H1 (cell line): Measurements from ENCODE around the gene TSGA10IP. TPM values are rescaled to one million over a fixed set of nuclear protein-coding genes. Genes with fewer than 3 reads are reported as not detected.

ENCODE experiments used
- CTCF ChIA-PET: fragments of 300-600 bp; sonication (Branson Sonifier 250); formaldehyde crosslinking; loops from one replicate; lab custom pipeline; 2021; ENCODE audit not compliant: partially characterized antibody; lab: Charles Lee
- POLR2A ChIA-PET: fragments of 300-600 bp; sonication (Branson Sonifier 250); formaldehyde crosslinking; loops from one replicate; lab custom pipeline; 2021; ENCODE audit warnings: inconsistent platforms; ENCODE audit not compliant: partially characterized antibody; lab: Charles Lee
- DNase-seq, 2 experiments: peaks; one replicate each; pipeline versions ENCODE4 v3.0.0 to v3.0.0-alpha.2; 2010 to 2022; ENCODE audit warnings: low spot score in 2 of 2, low read depth in 1 of 2, mixed read lengths in 1 of 2
- FAIRE-seq: peaks from 2 replicates; lab custom pipeline; 2011; peaks lifted over from hg19 to GRCh38; lab: Jason Lieb, UNC
- H2AFZ ChIP-seq: 2 replicates; pipeline ENCODE4 v1.8.1; 2012; ENCODE audit warnings: low read length, inconsistent platforms
- H2AK5ac ChIP-seq: 2 replicates; pipeline ENCODE4 v1.6.1; 2013; ENCODE audit warnings: low read depth, low read length
- H2BK120ac ChIP-seq: replicated peaks from 2 replicates; pipeline ENCODE3; 2013; ENCODE audit warnings: low read depth, low read length, inconsistent platforms
- H2BK12ac ChIP-seq: 2 replicates; pipeline ENCODE4 v1.6.1; 2013; ENCODE audit warnings: low read depth, low read length
- H2BK15ac ChIP-seq: 2 replicates; pipeline ENCODE4 v1.6.1; 2013; ENCODE audit warnings: low read length
- H2BK20ac ChIP-seq: 2 replicates; pipeline ENCODE4 v1.6.1; 2013; ENCODE audit warnings: low read length
- H2BK5ac ChIP-seq: 2 replicates; pipeline ENCODE4 v1.6.1; 2013; ENCODE audit warnings: low read depth, low read length
- H3K14ac ChIP-seq: 2 replicates; pipeline ENCODE4 v1.6.1; 2013; ENCODE audit warnings: inconsistent platforms; ENCODE audit not compliant: insufficient read length
- H3K18ac ChIP-seq: 2 replicates; pipeline ENCODE4 v1.6.1; 2013; ENCODE audit warnings: low read length; ENCODE audit errors: extremely low read depth
- H3K23ac ChIP-seq: 2 replicates; pipeline ENCODE4 v1.6.1; 2013; ENCODE audit warnings: inconsistent platforms; ENCODE audit not compliant: insufficient read length
- H3K23me2 ChIP-seq: 2 replicates; pipeline ENCODE4 v1.6.1; 2013; ENCODE audit warnings: low read depth, low read length
- H3K27ac ChIP-seq: 2 replicates; pipeline ENCODE4 v1.6.1; 2011; ENCODE audit warnings: low read depth, low read length, inconsistent platforms
- H3K27me3 ChIP-seq, 4 experiments: replicated peaks in 1 of 4; 1 replicate in 1 of 4; 2 replicates in 3 of 4; pipeline versions ENCODE4 v1.6.1 to v1.8.1; 2011 to 2013; ENCODE audit warnings: low read length in 3 of 4, mild to moderate bottlenecking in 3 of 4, inconsistent platforms in 2 of 4, mixed read lengths in 2 of 4, moderate library complexity in 1 of 4; ENCODE audit not compliant: control insufficient read depth in 3 of 4, insufficient read depth in 3 of 4; ENCODE audit errors: extremely low read depth in 1 of 4
- H3K36me3 ChIP-seq, 4 experiments: 2 replicates each; pipeline versions ENCODE4 v1.6.1 to v1.8.1; 2011 to 2013; ENCODE audit warnings: mild to moderate bottlenecking in 4 of 4, low read length in 3 of 4, moderate library complexity in 2 of 4, control low read depth in 1 of 4, inconsistent platforms in 1 of 4; ENCODE audit not compliant: insufficient read depth in 4 of 4, control insufficient read depth in 2 of 4
- H3K4ac ChIP-seq: replicated peaks from 2 replicates; pipeline ENCODE3; 2013; ENCODE audit warnings: low read length, low read depth, mixed read lengths, inconsistent platforms; ENCODE audit not compliant: insufficient read length
- H3K4me1 ChIP-seq, 4 experiments: replicated peaks in 1 of 4; 1 replicate in 1 of 4; 2 replicates in 3 of 4; pipeline versions ENCODE4 v1.6.1 to v1.8.1; 2011 to 2013; ENCODE audit warnings: low read length in 3 of 4, inconsistent platforms in 2 of 4, mixed read lengths in 1 of 4; ENCODE audit not compliant: insufficient read depth in 4 of 4, control insufficient read depth in 3 of 4
- H3K4me2 ChIP-seq, 2 experiments: 2 replicates each; pipeline versions ENCODE4 v1.6.1 to v1.8.1; 2011 to 2013; ENCODE audit warnings: low read depth in 2 of 2, low read length in 2 of 2, control low read depth in 1 of 2, inconsistent platforms in 1 of 2, mild to moderate bottlenecking in 1 of 2; ENCODE audit not compliant: insufficient read depth in 1 of 2
- H3K4me3 ChIP-seq, 4 experiments: fragments of 200-600, 300-600 bp in 1 of 4; sonication (generic), shearing (Covaris generic), sonication (Bioruptor Twin) in 1 of 4; 2 replicates each; pipeline versions ENCODE4 v1.5.1 to v1.8.1; 2011 to 2016; ENCODE audit warnings: low read length in 4 of 4, low read depth in 3 of 4, control low read depth in 2 of 4, inconsistent platforms in 2 of 4, mild to moderate bottlenecking in 2 of 4, mixed read lengths in 1 of 4, moderate library complexity in 1 of 4; ENCODE audit not compliant: insufficient read depth in 2 of 4; ENCODE audit errors: extremely low read depth in 1 of 4
- H3K56ac ChIP-seq: replicated peaks from 2 replicates; pipeline ENCODE3; 2013; ENCODE audit warnings: low read depth, mild to moderate bottlenecking, mixed read lengths, low read length, inconsistent platforms; ENCODE audit not compliant: insufficient read length
- H3K79me1 ChIP-seq: 2 replicates; pipeline ENCODE4 v1.6.1; 2013; ENCODE audit warnings: low read depth, low read length, control low read depth
- H3K79me2 ChIP-seq, 2 experiments: 2 replicates each; pipeline versions ENCODE4 v1.6.1 to v1.8.1; 2012 to 2013; ENCODE audit warnings: low read length in 2 of 2, mild to moderate bottlenecking in 2 of 2, inconsistent platforms in 1 of 2; ENCODE audit not compliant: insufficient read depth in 2 of 2, control insufficient read depth in 1 of 2
- H3K9ac ChIP-seq, 4 experiments: replicated peaks in 1 of 4; 1 replicate in 1 of 4; 2 replicates in 3 of 4; pipeline versions ENCODE4 v1.6.1 to v1.8.1; 2011 to 2013; ENCODE audit warnings: low read depth in 3 of 4, low read length in 3 of 4, control low read depth in 2 of 4, mild to moderate bottlenecking in 2 of 4, moderate library complexity in 2 of 4, inconsistent platforms in 1 of 4; ENCODE audit errors: extremely low read depth in 1 of 4
- H3K9me3 ChIP-seq, 2 experiments: 2 replicates each; pipeline versions ENCODE4 v1.6.1 to v1.8.1; 2012 to 2013; ENCODE audit warnings: mild to moderate bottlenecking in 2 of 2, moderate library complexity in 2 of 2, control low read depth in 1 of 2, inconsistent platforms in 1 of 2, low read depth in 1 of 2, low read length in 1 of 2, mixed read lengths in 1 of 2; ENCODE audit not compliant: insufficient read depth in 2 of 2
- H4K20me1 ChIP-seq, 2 experiments: replicated peaks in 1 of 2; 2 replicates each; pipeline versions ENCODE3 to v1.8.1; 2011 to 2013; ENCODE audit warnings: inconsistent platforms in 2 of 2, low read length in 2 of 2, mild to moderate bottlenecking in 1 of 2; ENCODE audit not compliant: insufficient read depth in 2 of 2, control insufficient read depth in 1 of 2
- H4K5ac ChIP-seq: 2 replicates; pipeline ENCODE4 v1.6.1; 2013; ENCODE audit warnings: low read length, low read depth, mixed read lengths, inconsistent platforms; ENCODE audit not compliant: insufficient read length
- H4K8ac ChIP-seq: 2 replicates; pipeline ENCODE4 v1.8.0; 2013; ENCODE audit warnings: mild to moderate bottlenecking, moderate library complexity, low read length, inconsistent platforms; ENCODE audit not compliant: insufficient read depth; ENCODE audit errors: extremely low read depth
- H4K91ac ChIP-seq: replicated peaks from 2 replicates; pipeline ENCODE3; 2013; ENCODE audit warnings: low read length, mixed read lengths, inconsistent platforms; ENCODE audit not compliant: insufficient read length
- CHD1 ChIP-seq: IDR thresholded peaks from 2 replicates; pipeline ENCODE4 v1.6.1; 2012; ENCODE audit warnings: low read depth, low read length, improper control_type of control experiment
- CHD2 ChIP-seq: IDR thresholded peaks from 2 replicates; pipeline ENCODE4 v1.6.1; 2012; ENCODE audit warnings: low read length, improper control_type of control experiment
- CREB1 ChIP-seq: IDR thresholded peaks from 2 replicates; pipeline ENCODE4 v1.6.1; 2012; ENCODE audit warnings: inconsistent platforms
- CTCF ChIP-seq, 3 experiments: IDR thresholded peaks; 1 replicate in 2 of 3; 2 replicates in 1 of 3; pipeline versions ENCODE4 v1.5.1 to v1.6.1; 2011; ENCODE audit warnings: low read length in 3 of 3, mild to moderate bottlenecking in 3 of 3, inconsistent platforms in 2 of 3, low read depth in 1 of 3, moderate library complexity in 1 of 3; ENCODE audit not compliant: insufficient read depth in 1 of 3; ENCODE audit errors: control extremely low read depth in 1 of 3
- KDM4A ChIP-seq: IDR thresholded peaks from one replicate; pipeline ENCODE4 v1.7.1; 2012; ENCODE audit warnings: low read depth, mild to moderate bottlenecking, moderate library complexity, low read length, inconsistent platforms; ENCODE audit not compliant: severe bottlenecking
- POLR2A ChIP-seq, 2 experiments: IDR thresholded peaks; 1 replicate in 1 of 2; 2 replicates in 1 of 2; pipeline ENCODE4 v1.6.1; 2011; ENCODE audit warnings: low read depth in 2 of 2, low read length in 2 of 2, mild to moderate bottlenecking in 2 of 2; ENCODE audit errors: control extremely low read depth in 1 of 2
- POLR2AphosphoS5 ChIP-seq: IDR thresholded peaks from 2 replicates; pipeline ENCODE4 v1.6.1; 2011; ENCODE audit warnings: low read depth, low read length
- POU5F1 ChIP-seq: IDR thresholded peaks from 2 replicates; pipeline ENCODE4 v1.6.1; 2011; ENCODE audit warnings: low read depth, mild to moderate bottlenecking, low read length, moderate library complexity
- RXRA ChIP-seq: IDR thresholded peaks from 2 replicates; pipeline ENCODE4 v1.6.1; 2011; ENCODE audit warnings: low read depth, mild to moderate bottlenecking, low read length, moderate library complexity; ENCODE audit not compliant: insufficient read depth
- SAP30 ChIP-seq: fragments of 300-600 bp; sonication (generic); IDR thresholded peaks from 2 replicates; pipeline ENCODE4 v1.7.1; 2012; ENCODE audit warnings: low read length, moderate library complexity, mild to moderate bottlenecking, inconsistent platforms; ENCODE audit not compliant: insufficient read depth, insufficient replicate concordance
- SIRT6 ChIP-seq: IDR thresholded peaks from one replicate; pipeline ENCODE4 v1.7.1; 2012; ENCODE audit warnings: low read length, inconsistent platforms
- SRF ChIP-seq: IDR thresholded peaks from 2 replicates; pipeline ENCODE4 v1.6.1; 2011; ENCODE audit warnings: mild to moderate bottlenecking, low read depth, low read length, moderate library complexity
- SUZ12 ChIP-seq: fragments of 200-600 bp; sonication (generic); IDR thresholded peaks from 2 replicates; pipeline ENCODE4 v1.6.1; 2012; ENCODE audit warnings: mild to moderate bottlenecking, inconsistent platforms, low read length, moderate library complexity, mixed read lengths
- TEAD4 ChIP-seq: IDR thresholded peaks from 2 replicates; pipeline ENCODE4 v1.6.1; 2012; ENCODE audit warnings: low read depth, low read length, inconsistent platforms, mixed read lengths
- WGBS, 2 experiments: shearing (Covaris generic) in 1 of 2; methylation state at CpG; one replicate each; pipeline versions ENCODE4 v1.1.6 to v1.1.7; 2013 to 2015; ENCODE audit warnings: low lambda C conversion rate in 2 of 2, mixed read lengths in 2 of 2, inconsistent platforms in 1 of 2, low coverage in 1 of 2, missing lambda C conversion rate in 1 of 2; ENCODE audit not compliant: insufficient replicate concordance in 2 of 2, insufficient coverage in 1 of 2, insufficient read length in 1 of 2; ENCODE audit errors: extremely low coverage in 1 of 2, missing lambda C conversion rate in 1 of 2; 5-methylcytosine and 5-hydroxymethylcytosine counted together
- polyA plus RNA-seq, 7 experiments: library from polyadenylated mRNA; depleted of rRNA in 3 of 7; stranded (reverse) in 5 of 7; unstranded in 2 of 7; fragments of >200 nt in 5 of 7; fragments of 200-250 nt in 2 of 7; gene quantifications; 1 replicate in 5 of 7; 2 replicates in 1 of 7; 4 replicates in 1 of 7; pipeline versions ENCODE4 v1.2.1 to v1.2.3, GENCODE V29; 2011 to 2013; ENCODE audit warnings: missing spikeins in 2 of 7, mixed read lengths in 2 of 7
- total RNA-seq: library from RNA; stranded (reverse); fragmentation: NEBNext Ultra II Directional; extraction: Animal tissue kit (Norgen Biotek cat#: 25700); gene quantifications from 2 replicates; pipeline ENCODE4 v1.2.1, GENCODE V29; 2021

Gene TSGA10IP
- total and polyA plus RNA-seq, 2 of the 8 experiments (the other 6 are each of a cell fraction or from before 2014, with no cell fraction given) = 1.9 to 6.0 TPM

- no peak for FAIRE-seq
- POLR2A ChIA-PET = no interaction called here
- WGBS, 2 experiments = 95% methylated on average over 3 of the region's 4 CpGs; no CpG with 5 or more reads in 1 of the 2 experiments
- Histone ChIP-seq H2AK5ac (no peak overlapping the region), H4K5ac (no peak overlapping the region), H3K4ac (no peak overlapping the region), H3K9me3 (no peaks in the 10 kb centered on the region), H2BK5ac (no peak overlapping the region), H3K79me1 (no peaks in the 10 kb centered on the region), H2AFZ (no peak overlapping the region), H3K27me3 (no peaks in the 10 kb centered on the region), H3K4me2 (no peak overlapping the region), H3K18ac (no peak overlapping the region), H3K23me2 (no peaks in the 10 kb centered on the region), H3K4me3 (no peak overlapping the region), H3K56ac (no peak overlapping the region), H4K8ac (no peak overlapping the region), H3K9ac (no peak overlapping the region), H3K27ac (no peak overlapping the region), H2BK12ac (no peak overlapping the region), H3K79me2 (no peaks in the 10 kb centered on the region), H2BK15ac (no peak overlapping the region), H2BK120ac (no peak overlapping the region), H4K91ac (no peak overlapping the region), H4K20me1 (no peaks in the 10 kb centered on the region), H3K14ac (no peak overlapping the region), H2BK20ac (no peak overlapping the region), H3K23ac (no peak overlapping the region), H3K36me3 (no peaks in the 10 kb centered on the region), H3K4me1 (peaks cover 0 to 4% (median 3%) of the 10 kb centered on the region in 4 experiments; a peak in 4 of 7 replicates)
- no peak for DNase-seq
- CTCF ChIA-PET = interaction anchor here (1.2 kb wide), 1 partner anchor 134 kb away, joined by 3 read pairs; no protein-coding TSS in a partner anchor
- no peak for TF ChIP-seq POU5F1
- TF ChIP-seq RXRA = no peak
- TF ChIP-seq POLR2A (IDR thresholded peaks at IDR 0.05; ENCODE audit: control extremely low read depth in 1 of 2, low read depth in 2 of 2, low read length in 2 of 2) = no peak
- TF ChIP-seq SRF = no peak
- TF ChIP-seq CHD1 = no peak
- no peak for TF ChIP-seq CREB1
- TF ChIP-seq SUZ12 = no peak
- TF ChIP-seq POLR2AphosphoS5 = no peak
- TF ChIP-seq SAP30 = no peak
- TF ChIP-seq CTCF (IDR thresholded peaks at IDR 0.05; ENCODE audit: control extremely low read depth in 1 of 3, insufficient read depth in 1 of 3, low read depth in 1 of 3, low read length in 3 of 3) = no peak
- no peak for TF ChIP-seq SIRT6
- no peak for TF ChIP-seq KDM4A
- no peak for TF ChIP-seq TEAD4
- TF ChIP-seq CHD2 = no peak
Observed at GRCh38 chr11:65934014-65934413, 11.3 kb upstream of the TSGA10IP start.
